ENCODE results near the gene GAS6. TPM values are rescaled to one million over a fixed set of nuclear protein-coding genes. Genes with fewer than 3 reads are reported as not detected.

The GAS6 gene
- total RNA-seq, 1 experiment from 2014 or later = 49.4 TPM

DNA sequence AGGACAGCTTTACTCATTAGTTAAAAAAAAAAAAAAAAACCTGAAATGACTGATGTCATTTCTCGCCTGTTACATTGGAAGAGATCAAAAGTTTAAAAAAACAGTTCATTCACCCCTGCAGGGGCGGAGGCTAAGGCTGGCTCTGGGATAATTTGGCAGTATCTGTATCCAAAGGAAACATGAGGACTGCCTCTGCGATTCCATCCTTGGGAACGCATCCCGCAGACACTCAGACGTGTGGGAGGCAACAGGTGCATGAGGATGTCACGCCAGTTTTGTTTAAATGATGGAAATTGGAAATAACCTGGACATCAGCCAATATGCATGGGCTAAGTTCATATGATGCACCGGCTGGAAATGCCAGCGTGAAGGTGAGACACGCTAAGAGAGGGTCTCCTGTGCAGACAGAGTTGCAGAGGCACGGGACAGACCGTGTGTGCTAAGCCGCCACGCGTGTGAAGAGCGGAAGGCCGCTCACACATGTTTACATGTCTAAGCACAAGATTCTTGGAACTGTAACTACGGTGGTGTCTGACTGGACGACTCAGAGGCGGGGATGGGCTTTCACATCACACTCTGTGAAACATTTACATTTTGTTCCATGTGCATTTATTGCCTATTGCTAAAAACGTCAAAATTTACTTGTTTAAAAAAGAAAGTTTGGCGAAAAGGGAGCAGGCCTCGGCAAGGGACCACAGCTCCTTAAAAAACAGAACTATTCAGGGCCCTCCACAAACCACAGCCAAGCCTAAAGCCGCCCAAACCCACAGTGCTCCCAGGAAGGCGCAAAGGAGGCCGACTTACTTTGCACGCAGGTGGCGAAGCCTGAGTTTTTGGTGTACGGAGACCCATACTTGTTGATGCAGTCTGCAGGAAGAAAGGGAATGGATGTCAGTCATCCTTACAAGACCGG, 17.9 kb downstream of the GAS6 start:
- H3K4me3 ChIP-seq (replicated peaks in 1 of 2; ENCODE audit: low read depth in 1 of 2, low read length in 2 of 2) = no peak overlapping the region
- H3K27me3 ChIP-seq (ENCODE audit: insufficient read depth, low read length) = no peaks in the 10 kb centered on the region
- H4K20me1 ChIP-seq (ENCODE audit: insufficient read depth) = no peaks in the 10 kb centered on the region
- H3K9ac ChIP-seq (ENCODE audit: low read length) = no peak overlapping the region
- RAD21 ChIA-PET (ENCODE audit: low non-redundant PET in 1 of 2, low total read pairs in 2 of 2, uncharacterized antibody in 2 of 2, unreplicated experiment in 2 of 2) = no interaction called here
- H3K4me2 ChIP-seq (ENCODE audit: low read length) = no peak overlapping the region
- H3K9me2 ChIP-seq (ENCODE audit: insufficient read depth) = no peaks in the 10 kb centered on the region
- POLR2A ChIA-PET = no interaction called here
- ATAC-seq (no peak), DNase-seq (ENCODE audit: low read depth, low spot score) (no peak)
- no peak for TF ChIP-seq RAD21 (IDR thresholded peaks at IDR 0.05; ENCODE audit: low read depth)
- TF ChIP-seq, protein P1, sequence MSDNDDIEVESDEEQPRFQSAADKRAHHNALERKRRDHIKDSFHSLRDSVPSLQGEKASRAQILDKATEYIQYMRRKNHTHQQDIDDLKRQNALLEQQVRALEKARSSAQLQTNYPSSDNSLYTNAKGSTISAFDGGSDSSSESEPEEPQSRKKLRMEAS (IDR thresholded peaks at IDR 0.05) = no peak
- TF ChIP-seq, protein P2, sequence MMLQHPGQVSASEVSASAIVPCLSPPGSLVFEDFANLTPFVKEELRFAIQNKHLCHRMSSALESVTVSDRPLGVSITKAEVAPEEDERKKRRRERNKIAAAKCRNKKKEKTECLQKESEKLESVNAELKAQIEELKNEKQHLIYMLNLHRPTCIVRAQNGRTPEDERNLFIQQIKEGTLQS (IDR thresholded peaks at IDR 0.05) = no peak
- no peak for TF ChIP-seq SRF (IDR thresholded peaks at IDR 0.05; ENCODE audit: low read depth)
- TF ChIP-seq, protein P3, sequence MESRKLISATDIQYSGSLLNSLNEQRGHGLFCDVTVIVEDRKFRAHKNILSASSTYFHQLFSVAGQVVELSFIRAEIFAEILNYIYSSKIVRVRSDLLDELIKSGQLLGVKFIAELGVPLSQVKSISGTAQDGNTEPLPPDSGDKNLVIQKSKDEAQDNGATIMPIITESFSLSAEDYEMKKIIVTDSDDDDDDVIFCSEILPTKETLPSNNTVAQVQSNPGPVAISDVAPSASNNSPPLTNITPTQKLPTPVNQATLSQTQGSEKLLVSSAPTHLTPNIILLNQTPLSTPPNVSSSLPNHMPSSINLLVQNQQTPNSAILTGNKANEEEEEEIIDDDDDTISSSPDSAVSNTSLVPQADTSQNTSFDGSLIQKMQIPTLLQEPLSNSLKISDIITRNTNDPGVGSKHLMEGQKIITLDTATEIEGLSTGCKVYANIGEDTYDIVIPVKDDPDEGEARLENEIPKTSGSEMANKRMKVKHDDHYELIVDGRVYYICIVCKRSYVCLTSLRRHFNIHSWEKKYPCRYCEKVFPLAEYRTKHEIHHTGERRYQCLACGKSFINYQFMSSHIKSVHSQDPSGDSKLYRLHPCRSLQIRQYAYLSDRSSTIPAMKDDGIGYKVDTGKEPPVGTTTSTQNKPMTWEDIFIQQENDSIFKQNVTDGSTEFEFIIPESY (IDR thresholded peaks at IDR 0.05; ENCODE audit: extremely low read depth, insufficient replicate concordance, low read length) = no peak
- no peak for TF ChIP-seq ZFX (IDR thresholded peaks at IDR 0.05)
- no peak for TF ChIP-seq POLR2AphosphoS5 (IDR thresholded peaks at IDR 0.05; ENCODE audit: low read depth, low read length)
- TF ChIP-seq ELF1 (IDR thresholded peaks at IDR 0.05; ENCODE audit: borderline replicate concordance, low read depth) = no peak
- no peak for TF ChIP-seq YY1 (IDR thresholded peaks at IDR 0.05; ENCODE audit: extremely low read depth, insufficient replicate concordance, low read depth, low read length)
- no peak for TF ChIP-seq POLR2A (IDR thresholded peaks at IDR 0.05; ENCODE audit: borderline replicate concordance, extremely low read depth, insufficient read depth, insufficient read length)
- TF ChIP-seq, protein P4, sequence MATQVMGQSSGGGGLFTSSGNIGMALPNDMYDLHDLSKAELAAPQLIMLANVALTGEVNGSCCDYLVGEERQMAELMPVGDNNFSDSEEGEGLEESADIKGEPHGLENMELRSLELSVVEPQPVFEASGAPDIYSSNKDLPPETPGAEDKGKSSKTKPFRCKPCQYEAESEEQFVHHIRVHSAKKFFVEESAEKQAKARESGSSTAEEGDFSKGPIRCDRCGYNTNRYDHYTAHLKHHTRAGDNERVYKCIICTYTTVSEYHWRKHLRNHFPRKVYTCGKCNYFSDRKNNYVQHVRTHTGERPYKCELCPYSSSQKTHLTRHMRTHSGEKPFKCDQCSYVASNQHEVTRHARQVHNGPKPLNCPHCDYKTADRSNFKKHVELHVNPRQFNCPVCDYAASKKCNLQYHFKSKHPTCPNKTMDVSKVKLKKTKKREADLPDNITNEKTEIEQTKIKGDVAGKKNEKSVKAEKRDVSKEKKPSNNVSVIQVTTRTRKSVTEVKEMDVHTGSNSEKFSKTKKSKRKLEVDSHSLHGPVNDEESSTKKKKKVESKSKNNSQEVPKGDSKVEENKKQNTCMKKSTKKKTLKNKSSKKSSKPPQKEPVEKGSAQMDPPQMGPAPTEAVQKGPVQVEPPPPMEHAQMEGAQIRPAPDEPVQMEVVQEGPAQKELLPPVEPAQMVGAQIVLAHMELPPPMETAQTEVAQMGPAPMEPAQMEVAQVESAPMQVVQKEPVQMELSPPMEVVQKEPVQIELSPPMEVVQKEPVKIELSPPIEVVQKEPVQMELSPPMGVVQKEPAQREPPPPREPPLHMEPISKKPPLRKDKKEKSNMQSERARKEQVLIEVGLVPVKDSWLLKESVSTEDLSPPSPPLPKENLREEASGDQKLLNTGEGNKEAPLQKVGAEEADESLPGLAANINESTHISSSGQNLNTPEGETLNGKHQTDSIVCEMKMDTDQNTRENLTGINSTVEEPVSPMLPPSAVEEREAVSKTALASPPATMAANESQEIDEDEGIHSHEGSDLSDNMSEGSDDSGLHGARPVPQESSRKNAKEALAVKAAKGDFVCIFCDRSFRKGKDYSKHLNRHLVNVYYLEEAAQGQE (IDR thresholded peaks at IDR 0.05; ENCODE audit: low read depth) = no peak
- TF ChIP-seq CBX3 (IDR thresholded peaks at IDR 0.05; ENCODE audit: low read depth) = no peak
- H3K27ac ChIP-seq (ENCODE audit: low read depth, low read length) = no peak overlapping the region
- H3K4me1 ChIP-seq (ENCODE audit: control insufficient read depth in 1 of 2, insufficient read depth in 2 of 2, low read length in 2 of 2) = peaks cover 13 to 25% of the 10 kb centered on the region in 2 experiments
- no peak overlapping the region for H2AFZ ChIP-seq (ENCODE audit: low read depth, low read length, poor library complexity, severe bottlenecking)
- intact Hi-C loops (cut with micrococcal nuclease) = no loop called here
- H3K79me2 ChIP-seq (ENCODE audit: insufficient read depth, low read length) = peaks cover 46% of the 10 kb centered on the region
- no TSS peak for BruUV-seq (replicated peaks)
- CTCF ChIA-PET = no interaction called here
- peaks cover 0 to 7% of the 10 kb centered on the region in 2 experiments; a peak in 2 of 4 replicates for H3K36me3 ChIP-seq (ENCODE audit: control insufficient read depth in 1 of 2, insufficient read depth in 2 of 2, low read length in 2 of 2)
- H3K9me3 ChIP-seq (ENCODE audit: control insufficient read depth in 1 of 2, insufficient read depth in 1 of 2, low read depth in 1 of 2, low read length in 2 of 2) = no peaks in the 10 kb centered on the region

Data from HCT116 (cell line).